GM12891 (cell line): Measurements from ENCODE around the gene TTC28.

Experiments used
- POLR2A ChIP-seq: IDR thresholded peaks from 2 replicates; pipeline ENCODE4 v1.6.1; 2011; ENCODE audit warnings: low read depth, low read length, control low read depth
- POLR2AphosphoS5 ChIP-seq: IDR thresholded peaks from 2 replicates; pipeline ENCODE4 v1.6.1; 2011; ENCODE audit warnings: low read depth, low read length, control low read depth
- POU2F2 ChIP-seq: IDR thresholded peaks from 2 replicates; pipeline ENCODE4 v1.6.1; 2011; ENCODE audit warnings: low read depth, mild to moderate bottlenecking, control low read depth, low read length, moderate library complexity
- SPI1 ChIP-seq: IDR thresholded peaks from 2 replicates; pipeline ENCODE4 v1.6.1; 2011; ENCODE audit warnings: low read depth, low read length, control low read depth
- TAF1 ChIP-seq: IDR thresholded peaks from 2 replicates; pipeline ENCODE4 v1.6.1; 2011; ENCODE audit warnings: low read depth, low read length, control low read depth

- TF ChIP-seq POLR2A (no peak), TAF1 (no peak), POLR2AphosphoS5 (no peak), POU2F2 (no peak), SPI1 (no peak)
These were observed 689.2 kb downstream of the TTC28 start for GRCh38 chr22:27990451-27990840.
